Right lobe of liver (tissue), 6 donors: ENCODE results near the gene PAX2. TPM values are rescaled to one million over a fixed set of nuclear protein-coding genes. Genes with fewer than 3 reads are reported as not detected.

Experiments used
- ATAC-seq, 4 donors: fragments of 200-7000 bp; cut with Tn5 transposase; one replicate each; pipeline ENCODE4 v1.9.1; 2020; ENCODE audit warnings: mild to moderate bottlenecking in 4 of 4, moderate library complexity in 4 of 4
- DNase-seq, 3 donors: peaks; one replicate each; pipeline ENCODE4 v3.0.0-alpha.2; 2020
- H3K27ac ChIP-seq, 3 donors: fragments of 200-600 bp; one replicate each; pipeline ENCODE4 v1.8.0; 2022
- H3K27me3 ChIP-seq, 2 donors: fragments of 200-600 bp; one replicate each; pipeline ENCODE4 v1.8.0; 2022
- H3K36me3 ChIP-seq, 4 donors: fragments of 200-600 bp; sonication (generic) in 1 of 4; one replicate each; pipeline versions ENCODE4 v1.5.1 to v1.8.0; 2017 to 2022; ENCODE audit warnings: control low read depth in 1 of 4
- H3K4me1 ChIP-seq, 4 donors: fragments of 200-600 bp; sonication (generic) in 1 of 4; one replicate each; pipeline versions ENCODE4 v1.5.1 to v1.8.0; 2017 to 2022; ENCODE audit warnings: control low read depth in 1 of 4
- H3K4me3 ChIP-seq, 3 donors: fragments of 200-600 bp; one replicate each; pipeline ENCODE4 v1.8.0; 2022
- H3K9me3 ChIP-seq, 4 donors: fragments of 200-600 bp; sonication (generic) in 1 of 4; one replicate each; pipeline versions ENCODE4 v1.5.1 to v1.8.0; 2017 to 2022; ENCODE audit warnings: control low read depth in 1 of 4
- CTCF ChIP-seq, 4 donors: fragments of 200-600 bp in 3 of 4; fragments of 450-650 bp in 1 of 4; IDR thresholded peaks; one replicate each; pipeline versions ENCODE4 v1.5.1 to v1.8.0; 2016 to 2022; ENCODE audit warnings: antibody characterized with exemption in 4 of 4, mild to moderate bottlenecking in 2 of 4
- POLR2A ChIP-seq: fragments of 450-650 bp; IDR thresholded peaks from one replicate; pipeline ENCODE4 v1.6.1; 2017; ENCODE audit warnings: antibody characterized with exemption, mild to moderate bottlenecking
- WGBS: methylation state at CpG from one replicate; pipeline ENCODE4 v1.1.6; 2018; ENCODE audit warnings: low coverage, low lambda C conversion rate; ENCODE audit not compliant: insufficient coverage; ENCODE audit errors: missing lambda C conversion rate; 5-methylcytosine and 5-hydroxymethylcytosine counted together
- intact Hi-C, 2 donors: fragments of 100-400 bp; cut with DNase I; formaldehyde crosslinking; loops; one replicate each; pipeline versions ENCODE4 v1.11.2 to v1.14.1; 2022
- total RNA-seq, 6 experiments: library from RNA; depleted of rRNA in 2 of 6; stranded (reverse); fragments of >200 nt in 2 of 6; fragmentation: NEBNext Ultra II Directional in 3 of 6; extraction: Animal tissue kit (Norgen Biotek cat#: 25700) in 3 of 6; gene quantifications; one replicate each; pipeline versions ENCODE4 v1.1.0 to v1.2.4, GENCODE V29; 2016 to 2023
- donor health status: DM: no; HTN: yes; CAD: no.
- donor health status: DM: no; HTN: no; CAD: no.
- donor health status: DM: no; HTN: no; CAD: no.
- donor health status: DM: no; HTN: yes; CAD: no.
- donor health status: DM: no; HTN: yes; CAD: no.

PAX2 gene
- total RNA-seq, 6 experiments from 2014 or later, result 0.24 TPM; not detected in 5

- Histone ChIP-seq H3K27ac (no peak overlapping the region), H3K36me3 (no peaks in the 10 kb centered on the region), H3K27me3 (peaks cover 3 to 13% of the 10 kb centered on the region in 2 donors), H3K4me3 (no peak overlapping the region), H3K9me3 (no peaks in the 10 kb centered on the region), H3K4me1 (peaks cover 0 to 7% (median 0%) of the 10 kb centered on the region in 4 donors)
- no peak for TF ChIP-seq POLR2A
- no peak for TF ChIP-seq CTCF (IDR thresholded peaks at IDR 0.05)
- no peak for DNase-seq
- no peak for ATAC-seq
- intact Hi-C loops, result no loop called here
- 9% methylated on average over 18 of the region's 37 CpGs for WGBS
Measured at GRCh38 chr10:100713049-100713858, 32.1 kb upstream of the PAX2 start.

- DNase-seq (no peak), ATAC-seq (no peak)
- H3K4me3 ChIP-seq, result no peak overlapping the region
- H3K36me3 ChIP-seq, result no peaks in the 10 kb centered on the region
- intact Hi-C loops, result no loop called here
- peaks cover 3 to 13% of the 10 kb centered on the region in 2 donors for H3K27me3 ChIP-seq
- H3K9me3 ChIP-seq, result no peaks in the 10 kb centered on the region
- TF ChIP-seq CTCF (IDR thresholded peaks at IDR 0.05) (no peak), POLR2A (no peak)
- H3K27ac ChIP-seq, result no peak overlapping the region
- WGBS, result 3% methylated on average over 21 of the region's 36 CpGs
- peaks cover 0 to 7% (median 0%) of the 10 kb centered on the region in 4 donors for H3K4me1 ChIP-seq
Measured at GRCh38 chr10:100713859-100714565, 31.4 kb upstream of the PAX2 start.

- Histone ChIP-seq H3K27me3 (peaks cover 3 to 13% of the 10 kb centered on the region in 2 donors), H3K27ac (no peak overlapping the region), H3K9me3 (no peaks in the 10 kb centered on the region), H3K4me1 (peaks cover 0 to 7% (median 0%) of the 10 kb centered on the region in 4 donors), H3K4me3 (no peak overlapping the region), H3K36me3 (no peaks in the 10 kb centered on the region)
- no peak for DNase-seq
- 100% methylated on average over 1 of the region's 1 CpG for WGBS
- no peak for ATAC-seq
- TF ChIP-seq CTCF (IDR thresholded peaks at IDR 0.05), result no peak
- TF ChIP-seq POLR2A, result no peak
- intact Hi-C loops, result no loop called here
Measured at GRCh38 chr10:100714566-100714950, 30.8 kb upstream of the PAX2 start.

GRCh38 chr10:100715101-100715444 is 30.3 kb upstream of the PAX2 start:
- no peak for TF ChIP-seq CTCF (IDR thresholded peaks at IDR 0.05)
- no peak for TF ChIP-seq POLR2A
- no peak overlapping the region for H3K4me3 ChIP-seq
- no peak overlapping the region for H3K27ac ChIP-seq
- WGBS, result 38% methylated on average over 4 of the region's 4 CpGs
- peaks cover 0 to 4% (median 0%) of the 10 kb centered on the region in 4 donors for H3K4me1 ChIP-seq
- no peak for ATAC-seq
- H3K27me3 ChIP-seq, result peaks cover 3 to 13% of the 10 kb centered on the region in 2 donors
- H3K9me3 ChIP-seq, result no peaks in the 10 kb centered on the region
- intact Hi-C loops, result no loop called here
- DNase-seq, result no peak
- H3K36me3 ChIP-seq, result no peaks in the 10 kb centered on the region
